Measurements from ENCODE around the gene STX8.

GRCh38 chr17:9220398-9221146, 355.0 kb downstream of the STX8 start:
- no peak for TF ChIP-seq CTCF (IDR thresholded peaks at IDR 0.05)
- TF ChIP-seq ZFX (IDR thresholded peaks at IDR 0.05; ENCODE audit: borderline replicate concordance), result no peak

Measured in 22Rv1 (cell line).